Measurements from ENCODE around the gene NCBP2L.

The NCBP2L gene

DNA sequence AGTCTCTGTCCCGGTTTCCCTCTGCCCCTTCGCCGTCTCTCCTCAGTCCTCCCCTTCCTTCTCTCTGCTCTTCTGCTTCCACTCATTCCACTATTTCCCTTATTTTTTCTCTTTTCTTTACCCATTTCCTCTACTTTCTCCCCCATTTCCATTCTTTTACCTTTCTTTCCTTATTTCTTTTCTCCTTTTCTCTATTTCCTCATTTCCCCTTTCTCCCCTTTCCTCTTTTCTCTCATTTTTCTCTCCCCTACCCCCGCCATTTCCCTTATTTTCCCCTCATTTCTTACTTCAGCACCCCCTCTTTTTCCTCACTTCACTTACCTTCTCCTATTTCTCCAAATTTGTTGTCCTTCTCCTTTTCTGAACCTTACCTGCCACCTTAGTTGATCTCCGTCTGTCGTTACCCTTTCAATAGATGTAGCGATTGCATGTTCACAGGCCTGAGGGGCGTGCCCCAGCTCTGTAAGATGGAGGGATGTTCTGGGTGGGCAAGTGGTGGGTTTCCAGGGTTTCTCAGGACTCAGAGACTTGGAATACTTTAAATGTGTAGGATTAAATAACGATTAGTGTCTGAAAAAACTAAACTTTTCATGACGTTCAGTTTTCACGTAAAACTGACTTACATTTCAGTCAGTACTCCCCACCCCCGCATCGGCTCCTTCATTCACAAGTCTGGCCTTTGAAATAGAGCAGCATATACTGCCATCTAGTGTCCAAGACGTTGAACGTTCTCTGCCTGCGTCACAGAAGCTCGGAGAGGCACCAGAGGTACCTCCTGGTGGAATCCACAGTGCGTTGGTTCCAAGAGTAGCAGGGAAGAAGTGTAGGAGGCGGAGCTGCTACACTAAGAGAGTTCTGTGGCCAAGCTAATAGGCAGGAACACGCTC lies 641 bp upstream of the NCBP2L start (continued):
- TF ChIP-seq ZNF660 (tag by site-specific recombination; IDR thresholded peaks at IDR 0.05) = peak; percentile 87
- TF ChIP-seq ZNF132 (tag by site-specific recombination; IDR thresholded peaks at IDR 0.05; ENCODE audit: borderline replicate concordance) = no peak
- TF ChIP-seq ZNF843 (tag by site-specific recombination; IDR thresholded peaks at IDR 0.05) = no peak
- TF ChIP-seq ZNF501 (tag by site-specific recombination; IDR thresholded peaks at IDR 0.05) = no peak; the same call in 1 of the 2 replicates
- no peak for TF ChIP-seq ZNF555 (tag by site-specific recombination; conservative IDR thresholded peaks at IDR 0.05)
- TF ChIP-seq, protein P1, sequence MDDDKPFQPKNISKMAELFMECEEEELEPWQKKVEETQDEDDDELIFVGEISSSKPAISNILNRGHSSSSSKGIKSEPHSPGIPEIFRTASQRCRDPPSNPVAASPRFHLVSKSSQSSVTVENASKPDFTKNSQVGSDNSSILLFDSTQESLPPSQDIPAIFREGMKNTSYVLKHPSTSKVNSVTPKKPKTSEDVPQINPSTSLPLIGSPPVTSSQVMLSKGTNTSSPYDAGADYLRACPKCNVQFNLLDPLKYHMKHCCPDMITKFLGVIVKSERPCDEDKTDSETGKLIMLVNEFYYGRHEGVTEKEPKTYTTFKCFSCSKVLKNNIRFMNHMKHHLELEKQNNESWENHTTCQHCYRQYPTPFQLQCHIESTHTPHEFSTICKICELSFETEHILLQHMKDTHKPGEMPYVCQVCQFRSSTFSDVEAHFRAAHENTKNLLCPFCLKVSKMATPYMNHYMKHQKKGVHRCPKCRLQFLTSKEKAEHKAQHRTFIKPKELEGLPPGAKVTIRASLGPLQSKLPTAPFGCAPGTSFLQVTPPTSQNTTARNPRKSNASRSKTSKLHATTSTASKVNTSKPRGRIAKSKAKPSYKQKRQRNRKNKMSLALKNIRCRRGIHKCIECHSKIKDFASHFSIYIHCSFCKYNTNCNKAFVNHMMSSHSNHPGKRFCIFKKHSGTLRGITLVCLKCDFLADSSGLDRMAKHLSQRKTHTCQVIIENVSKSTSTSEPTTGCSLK (tag by site-specific recombination; IDR thresholded peaks at IDR 0.05) = 0 out of 2 replicates have a peak, but pooled peaks have one; percentile 67
- TF ChIP-seq ZNF274 (IDR thresholded peaks at IDR 0.05; ENCODE audit: low read length) = no peak
- no peak for TF ChIP-seq ZNF274 (tag by site-specific recombination; IDR thresholded peaks at IDR 0.05; ENCODE audit: borderline replicate concordance)
- no peak for TF ChIP-seq ZNF155 (tag by site-specific recombination; IDR thresholded peaks at IDR 0.05)
- TF ChIP-seq ZNF571 (tag by site-specific recombination; IDR thresholded peaks at IDR 0.05) = no peak
- TF ChIP-seq ZNF785 (tag by site-specific recombination; IDR thresholded peaks at IDR 0.05) = no peak
- 0 out of 2 replicates have a peak, but pooled peaks have one; percentile 15 for TF ChIP-seq ZNF76 (tag by site-specific recombination; IDR thresholded peaks at IDR 0.05; ENCODE audit: borderline replicate concordance, low read depth)
- TF ChIP-seq ZNF629 (tag by site-specific recombination; IDR thresholded peaks at IDR 0.05) = peak; percentile 59
- no peak for TF ChIP-seq ZNF311 (tag by site-specific recombination; IDR thresholded peaks at IDR 0.05; ENCODE audit: borderline replicate concordance)
- no peak for TF ChIP-seq ZNF521 (tag by site-specific recombination; IDR thresholded peaks at IDR 0.05)
- TF ChIP-seq TRIM28 (IDR thresholded peaks at IDR 0.05; ENCODE audit: borderline replicate concordance, low read length) = peak; percentile 45; the same call in 1 of the 2 replicates
- no peak for TF ChIP-seq ZNF548 (tag by site-specific recombination; IDR thresholded peaks at IDR 0.05)
- TF ChIP-seq ZNF549 (tag by site-specific recombination; IDR thresholded peaks at IDR 0.05) = no peak
- no peak for TF ChIP-seq ZNF114 (tag by site-specific recombination; IDR thresholded peaks at IDR 0.05)
- TF ChIP-seq WT1 (tag by site-specific recombination; IDR thresholded peaks at IDR 0.05) = no peak
- TF ChIP-seq PRDM4 (tag by site-specific recombination; IDR thresholded peaks at IDR 0.05) = no peak
- no peak for TF ChIP-seq INSM2 (tag by site-specific recombination; IDR thresholded peaks at IDR 0.05)
- peak; percentile 59 for TF ChIP-seq ZFHX2 (tag by site-specific recombination; conservative IDR thresholded peaks at IDR 0.05)
- TF ChIP-seq, protein P2, sequence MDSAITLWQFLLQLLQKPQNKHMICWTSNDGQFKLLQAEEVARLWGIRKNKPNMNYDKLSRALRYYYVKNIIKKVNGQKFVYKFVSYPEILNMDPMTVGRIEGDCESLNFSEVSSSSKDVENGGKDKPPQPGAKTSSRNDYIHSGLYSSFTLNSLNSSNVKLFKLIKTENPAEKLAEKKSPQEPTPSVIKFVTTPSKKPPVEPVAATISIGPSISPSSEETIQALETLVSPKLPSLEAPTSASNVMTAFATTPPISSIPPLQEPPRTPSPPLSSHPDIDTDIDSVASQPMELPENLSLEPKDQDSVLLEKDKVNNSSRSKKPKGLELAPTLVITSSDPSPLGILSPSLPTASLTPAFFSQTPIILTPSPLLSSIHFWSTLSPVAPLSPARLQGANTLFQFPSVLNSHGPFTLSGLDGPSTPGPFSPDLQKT (IDR thresholded peaks at IDR 0.05; ENCODE audit: borderline replicate concordance, low read depth, low read length) = no peak
- TF ChIP-seq ZNF777 (tag by site-specific recombination; IDR thresholded peaks at IDR 0.05; ENCODE audit: borderline replicate concordance) = 0 out of 2 replicates have a peak, but pooled peaks have one; percentile 9
- TF ChIP-seq ZNF830 (tag by site-specific recombination; IDR thresholded peaks at IDR 0.05; ENCODE audit: low read depth) = no peak
- no peak for TF ChIP-seq BCL11A (tag by site-specific recombination; IDR thresholded peaks at IDR 0.05; ENCODE audit: low read depth)
- no peak for TF ChIP-seq ZNF423 (tag by site-specific recombination; IDR thresholded peaks at IDR 0.05)
- TF ChIP-seq ZNF37A (tag by site-specific recombination; IDR thresholded peaks at IDR 0.05) = no peak
